ENCODE measurements around the gene UTS2R. TPM values are rescaled to one million over a fixed set of nuclear protein-coding genes. Genes with fewer than 3 reads are reported as not detected.

The UTS2R gene
- total RNA-seq, 4 donors from 2014 or later: not detected

DNA sequence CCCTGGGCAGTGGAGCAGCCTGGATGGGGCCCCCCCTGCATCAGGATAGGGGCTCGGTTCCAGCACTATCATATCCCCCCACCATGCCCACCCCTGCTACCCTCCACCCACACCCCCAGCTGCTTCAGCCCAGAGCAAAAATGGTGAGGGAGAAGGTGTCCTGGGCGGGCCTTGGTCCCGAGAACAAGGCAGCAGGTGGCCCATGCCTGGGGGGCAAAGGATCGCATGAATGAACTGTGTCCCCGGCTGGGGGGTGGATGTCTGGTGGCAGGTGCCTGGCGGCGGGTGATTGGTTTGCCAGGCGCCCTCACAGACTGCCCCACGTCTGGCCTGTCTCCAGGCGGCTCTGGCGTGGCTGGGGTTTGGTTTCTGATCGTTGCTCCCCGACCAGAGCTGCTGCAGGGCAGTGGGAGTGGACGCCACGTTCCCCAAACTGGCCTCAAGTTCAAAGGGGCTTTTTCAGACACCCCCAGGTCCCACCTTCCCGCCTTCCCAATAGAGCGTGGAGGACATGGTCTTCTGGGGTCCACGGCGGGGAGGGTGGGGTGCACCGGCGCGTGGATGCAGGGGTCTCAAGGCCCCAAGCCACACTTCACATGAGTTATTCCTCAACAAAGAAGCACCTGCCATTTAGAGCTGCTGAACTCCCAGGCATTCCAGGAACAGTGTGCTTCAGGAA, 12.6 kb downstream of the UTS2R start:
- peaks cover 0 to 5% of the 10 kb centered on the region in 2 donors for H3K4me1 ChIP-seq
- no peaks in the 10 kb centered on the region for H3K27me3 ChIP-seq
- H3K9me3 ChIP-seq: no peaks in the 10 kb centered on the region
- no peak for TF ChIP-seq POLR2A (IDR thresholded peaks at IDR 0.05)
- TF ChIP-seq CTCF (IDR thresholded peaks at IDR 0.05): no peak
- H3K27ac ChIP-seq: no peak overlapping the region
- no peaks in the 10 kb centered on the region for H3K36me3 ChIP-seq
- intact Hi-C loops (cut with DNase I; ENCODE audit: low total_unique reads): no loop called here
- H3K4me3 ChIP-seq: no peak overlapping the region
- DNase-seq: no peak

GRCh38 chr17:82384730-82385481, 13.3 kb downstream of the UTS2R start:
- intact Hi-C loops (cut with DNase I; ENCODE audit: low total_unique reads): no loop called here
- H3K27me3 ChIP-seq: no peaks in the 10 kb centered on the region
- no peak overlapping the region for H3K27ac ChIP-seq
- no peak for DNase-seq
- H3K36me3 ChIP-seq: no peaks in the 10 kb centered on the region
- H3K4me3 ChIP-seq: no peak overlapping the region
- no peak for TF ChIP-seq CTCF (IDR thresholded peaks at IDR 0.05)
- H3K4me1 ChIP-seq: peaks cover 0 to 5% of the 10 kb centered on the region in 2 donors
- H3K9me3 ChIP-seq: no peaks in the 10 kb centered on the region

DNA sequence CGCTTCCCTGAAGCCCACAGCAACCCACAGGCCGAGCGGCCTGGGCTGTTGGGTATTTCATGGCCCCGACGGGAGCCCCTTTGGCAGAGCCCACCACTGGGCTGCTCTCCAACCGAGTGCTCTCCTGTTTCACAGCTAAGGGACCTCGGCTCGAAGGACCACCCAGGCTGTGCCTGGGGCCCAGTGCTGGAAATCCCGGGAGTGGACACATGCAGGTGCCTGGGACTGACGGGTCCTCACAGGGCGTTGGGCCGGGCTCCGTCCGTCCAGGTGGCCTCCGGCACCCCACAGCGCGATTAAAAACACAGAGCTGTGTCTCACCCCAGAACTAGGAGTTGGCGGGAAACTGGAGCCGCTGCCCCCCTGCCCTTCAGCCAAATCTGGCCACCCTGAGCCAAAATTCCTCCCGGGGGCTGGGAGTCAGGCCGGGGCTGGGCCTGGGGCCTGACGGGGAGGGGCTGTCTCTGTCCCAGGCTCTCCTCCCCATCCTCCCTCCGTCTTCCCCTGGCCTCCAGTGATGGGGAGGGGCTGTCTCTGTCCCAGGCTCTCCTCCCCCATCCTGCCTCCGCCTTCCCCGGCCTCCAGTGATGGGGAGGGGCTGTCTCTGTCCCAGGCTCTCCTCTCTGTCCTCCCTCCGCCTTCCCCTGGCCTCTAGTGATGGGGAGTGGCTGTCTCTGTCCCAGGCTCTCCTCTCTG, 14.1 kb downstream of the UTS2R start:
- Histone ChIP-seq H3K36me3 (no peaks in the 10 kb centered on the region), H3K27ac (peak overlapping the region in 1 of 2 donors; percentile 54), H3K4me3 (no peak overlapping the region), H3K9me3 (no peaks in the 10 kb centered on the region), H3K4me1 (peaks cover 0 to 5% of the 10 kb centered on the region in 2 donors), H3K27me3 (no peaks in the 10 kb centered on the region)
- TF ChIP-seq POLR2A (IDR thresholded peaks at IDR 0.05) (no peak), CTCF (IDR thresholded peaks at IDR 0.05) (no peak)
- DNase-seq: no peak
- intact Hi-C loops (cut with DNase I; ENCODE audit: low total_unique reads): no loop called here

DNA sequence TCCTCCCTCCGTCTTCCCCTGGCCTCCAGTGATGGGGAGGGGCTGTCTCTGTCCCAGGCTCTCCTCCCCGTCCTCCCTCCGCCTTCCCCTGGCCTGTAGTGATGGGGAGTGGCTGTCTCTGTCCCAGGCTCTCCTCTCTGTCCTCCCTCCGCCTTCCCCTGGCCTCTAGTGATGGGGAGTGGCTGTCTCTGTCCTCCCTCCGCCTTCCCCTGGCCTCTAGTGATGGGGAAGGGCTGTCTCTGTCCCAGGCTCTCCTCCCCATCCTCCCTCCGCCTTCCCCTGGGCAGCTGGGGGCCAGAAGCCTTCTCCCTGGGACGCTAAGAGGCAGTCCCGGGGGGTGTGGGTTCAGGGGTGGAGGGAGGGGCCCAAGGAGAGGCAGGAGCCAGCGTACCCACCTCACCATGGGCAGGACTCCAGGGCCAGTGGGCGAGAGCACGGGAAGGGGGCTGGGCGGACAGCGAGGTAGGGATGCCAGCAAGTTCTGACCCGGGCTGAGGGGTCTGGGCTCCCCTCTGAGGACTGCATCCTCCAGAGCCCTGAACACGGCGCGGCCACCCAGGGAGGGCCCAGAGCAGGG, 14.8 kb downstream of the UTS2R start:
- Histone ChIP-seq H3K27me3 (no peaks in the 10 kb centered on the region), H3K4me3 (no peak overlapping the region), H3K27ac (peak overlapping the region in 1 of 2 donors; percentile 13), H3K4me1 (peaks cover 0 to 5% of the 10 kb centered on the region in 2 donors), H3K9me3 (no peaks in the 10 kb centered on the region), H3K36me3 (no peaks in the 10 kb centered on the region)
- intact Hi-C loops (cut with DNase I; ENCODE audit: low total_unique reads): no loop called here
- TF ChIP-seq CTCF (IDR thresholded peaks at IDR 0.05): no peak
- no peak for TF ChIP-seq POLR2A (IDR thresholded peaks at IDR 0.05)
- DNase-seq: peak in 1 of 2 donors; percentile 65
